Right renal cortex interstitium (tissue), 3 donors: ENCODE measurements around the gene PCGF3. TPM values are rescaled to one million over a fixed set of nuclear protein-coding genes. Genes with fewer than 3 reads are reported as not detected.
"Not testable (repeated sequence)": the region's sequence is repeated elsewhere in the genome, so short reads cannot be mapped to it uniquely, and the experiment has no call there.

Source experiments
- DNase-seq, 3 donors: peaks; one replicate each; pipeline ENCODE4 v3.0.0-alpha.2; 2013; ENCODE audit warnings: low read depth in 3 of 3, low spot score in 2 of 3
- polyA plus RNA-seq, 3 donors: library from polyadenylated mRNA; unstranded; fragments of 120-200 nt; gene quantifications; one replicate each; pipeline ENCODE4 v1.2.1, GENCODE V29; 2013; ENCODE audit not compliant: insufficient read length in 3 of 3

PCGF3 gene
- polyA plus RNA-seq, 3 donors: 53.7 to 67.6 (median 67.0) TPM

DNA sequence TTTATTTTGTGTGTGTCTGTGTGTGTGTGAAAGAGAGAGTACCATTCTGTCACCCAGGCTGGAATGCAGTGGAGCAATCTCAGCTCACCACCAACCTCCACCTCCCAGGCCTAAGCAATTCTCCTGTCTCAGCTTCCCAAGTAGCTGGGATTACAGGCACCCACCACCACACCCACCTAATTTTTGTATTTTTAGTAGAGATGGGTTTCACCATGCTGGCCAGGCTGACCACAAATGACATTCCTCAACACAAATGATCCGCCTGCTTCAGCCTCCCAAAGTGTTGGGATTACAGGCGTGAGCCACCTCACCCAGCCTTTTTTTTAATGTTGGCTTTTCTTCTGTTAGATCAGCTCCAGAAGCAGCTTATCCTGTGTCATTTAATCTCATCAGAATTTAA is 69.9 kb downstream of the PCGF3 start:
- DNase-seq: not testable (repeated sequence)

DNA sequence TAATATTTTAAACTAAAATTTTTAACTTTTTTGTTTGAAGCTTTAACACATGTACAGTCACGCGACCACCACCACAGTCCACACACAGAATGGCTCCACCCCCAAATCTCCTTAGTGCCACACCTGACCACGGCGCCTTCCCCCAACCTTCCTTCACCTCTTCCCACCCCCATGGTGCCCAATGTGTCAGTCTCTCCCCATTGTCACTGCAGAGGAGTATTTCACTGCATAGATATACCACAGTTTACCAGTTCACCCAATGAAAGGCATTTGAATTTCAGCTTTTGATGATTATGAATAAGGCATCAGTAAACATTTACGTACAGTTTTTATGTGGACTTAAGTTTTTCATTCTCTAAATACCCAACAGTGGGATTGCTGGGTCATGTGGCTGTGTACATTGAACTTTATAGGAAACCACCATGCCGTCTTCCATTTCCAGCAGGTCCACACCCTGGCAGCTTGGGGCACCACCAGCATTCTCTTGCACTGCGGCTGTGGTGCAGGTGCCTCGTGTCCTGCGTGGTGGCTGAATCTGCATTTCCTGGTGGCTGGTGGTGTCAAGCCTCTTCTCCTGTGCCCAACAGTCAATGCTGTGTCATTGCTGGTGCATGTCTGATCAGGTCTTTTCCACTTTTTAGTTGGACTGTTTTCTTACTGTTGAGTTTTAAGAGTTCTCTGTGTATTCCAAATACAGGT is 71.3 kb downstream of the PCGF3 start:
- no peak for DNase-seq

DNA sequence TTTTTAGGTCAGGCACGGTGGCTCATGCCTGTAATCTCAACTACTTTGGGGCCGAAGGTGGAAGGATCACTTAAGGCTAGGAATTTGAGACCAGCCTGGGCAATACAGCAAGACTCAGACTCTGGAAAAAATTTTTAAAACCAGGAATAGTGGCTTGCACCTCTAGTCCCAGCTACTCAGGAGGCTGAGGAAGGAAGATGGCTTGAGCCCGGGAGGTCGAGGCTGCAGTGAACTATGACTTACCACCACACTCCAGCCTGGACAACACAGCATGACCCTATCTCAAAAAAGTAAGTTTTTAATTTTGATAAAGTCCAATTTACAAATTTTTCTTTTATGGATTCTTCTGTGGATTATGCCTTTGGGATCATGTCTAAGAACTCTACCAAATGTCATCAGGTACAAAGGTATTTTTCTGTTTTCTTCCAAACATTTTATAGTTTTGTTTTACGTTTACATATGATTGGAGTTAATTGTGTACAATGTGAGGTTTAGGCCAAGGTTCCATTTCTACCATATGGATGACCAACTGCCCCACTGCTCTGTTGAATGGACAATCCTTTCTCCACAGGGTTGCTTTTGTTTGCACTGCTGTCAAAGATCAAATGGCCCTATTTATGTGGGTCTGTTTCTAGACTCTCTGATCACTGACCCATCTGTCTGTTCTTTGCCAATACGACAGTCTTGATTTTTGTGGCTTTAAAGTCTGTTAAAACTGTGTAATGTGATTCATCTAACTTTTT is 72.1 kb downstream of the PCGF3 start:
- no peak for DNase-seq

DNA sequence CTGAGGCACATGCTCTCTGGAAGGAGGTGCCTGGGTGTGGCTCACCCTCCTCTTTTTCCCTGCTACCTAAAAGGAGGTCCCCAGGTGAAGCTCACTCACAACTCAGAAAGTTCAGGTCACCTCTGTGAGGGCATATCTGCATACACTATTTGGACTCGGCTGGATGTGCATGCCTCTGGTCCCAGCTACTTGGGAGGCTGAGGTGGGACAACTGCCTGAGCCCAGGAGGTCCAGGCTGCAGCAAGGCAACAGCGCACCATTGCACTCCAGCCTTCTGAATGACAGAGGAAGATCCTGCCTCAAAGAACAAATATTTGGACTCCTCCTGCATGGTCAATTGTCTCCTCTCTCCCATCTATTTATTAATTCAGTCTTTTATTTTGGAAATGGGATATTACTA is 73.9 kb downstream of the PCGF3 start:
- DNase-seq: no peak

DNA sequence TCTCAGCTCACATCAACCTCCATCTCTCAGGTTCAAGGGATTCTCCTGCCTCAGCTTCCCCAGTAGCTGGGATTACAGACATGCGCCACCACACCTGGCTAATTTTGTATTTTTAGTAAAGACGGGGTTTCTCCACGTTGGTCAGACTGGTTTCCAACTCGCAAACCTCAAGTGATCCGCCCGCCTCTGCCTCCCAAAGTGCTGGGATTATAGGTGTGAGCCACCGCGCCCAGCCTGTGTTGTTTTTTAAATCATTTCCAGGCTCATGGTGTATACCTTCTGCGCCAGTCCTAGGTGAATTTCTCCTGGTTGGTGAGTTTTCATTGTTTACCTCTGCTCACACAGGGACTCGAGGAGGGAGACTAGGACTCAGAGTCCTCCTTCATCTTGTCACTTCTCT is 74.6 kb downstream of the PCGF3 start:
- DNase-seq: not testable (repeated sequence)

DNA sequence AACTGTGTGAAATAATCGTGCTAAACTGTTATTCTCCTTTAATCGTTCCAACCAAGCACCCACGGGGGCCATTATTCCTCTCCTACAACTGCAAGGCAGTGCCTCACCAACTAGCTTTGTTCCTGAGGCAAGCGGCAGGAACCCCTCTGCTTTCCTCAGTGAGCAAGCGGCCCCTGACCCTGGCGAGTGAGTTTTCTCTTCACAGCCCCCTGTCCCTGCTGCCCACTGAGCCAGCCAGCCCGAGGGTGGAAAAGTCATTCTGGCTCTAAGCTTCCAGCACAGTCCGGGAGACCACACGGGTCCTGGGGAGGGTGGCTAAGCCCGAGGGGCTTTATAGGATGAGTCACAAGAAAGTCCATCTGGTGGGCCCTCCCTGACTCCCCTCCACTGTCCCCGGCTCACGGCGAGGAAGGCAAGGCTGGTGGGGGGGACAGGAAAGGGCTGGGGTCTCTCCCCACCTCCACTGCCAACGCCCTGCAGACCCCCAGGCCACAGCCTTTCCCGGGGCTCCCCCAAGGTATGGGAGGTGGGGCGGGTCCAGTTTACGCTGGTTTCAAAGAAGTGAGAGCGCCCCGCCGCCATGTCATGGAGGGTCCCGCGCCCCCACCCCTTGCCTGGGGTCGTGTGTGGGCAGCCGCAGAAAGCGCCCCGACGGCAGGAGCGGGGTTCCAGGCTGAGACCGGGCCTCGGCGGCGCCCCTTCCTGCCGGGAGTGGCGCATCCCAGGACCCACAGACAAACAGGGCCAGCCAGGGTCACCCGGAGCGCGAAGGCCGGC is 75.3 kb downstream of the PCGF3 start:
- DNase-seq: no peak

DNA sequence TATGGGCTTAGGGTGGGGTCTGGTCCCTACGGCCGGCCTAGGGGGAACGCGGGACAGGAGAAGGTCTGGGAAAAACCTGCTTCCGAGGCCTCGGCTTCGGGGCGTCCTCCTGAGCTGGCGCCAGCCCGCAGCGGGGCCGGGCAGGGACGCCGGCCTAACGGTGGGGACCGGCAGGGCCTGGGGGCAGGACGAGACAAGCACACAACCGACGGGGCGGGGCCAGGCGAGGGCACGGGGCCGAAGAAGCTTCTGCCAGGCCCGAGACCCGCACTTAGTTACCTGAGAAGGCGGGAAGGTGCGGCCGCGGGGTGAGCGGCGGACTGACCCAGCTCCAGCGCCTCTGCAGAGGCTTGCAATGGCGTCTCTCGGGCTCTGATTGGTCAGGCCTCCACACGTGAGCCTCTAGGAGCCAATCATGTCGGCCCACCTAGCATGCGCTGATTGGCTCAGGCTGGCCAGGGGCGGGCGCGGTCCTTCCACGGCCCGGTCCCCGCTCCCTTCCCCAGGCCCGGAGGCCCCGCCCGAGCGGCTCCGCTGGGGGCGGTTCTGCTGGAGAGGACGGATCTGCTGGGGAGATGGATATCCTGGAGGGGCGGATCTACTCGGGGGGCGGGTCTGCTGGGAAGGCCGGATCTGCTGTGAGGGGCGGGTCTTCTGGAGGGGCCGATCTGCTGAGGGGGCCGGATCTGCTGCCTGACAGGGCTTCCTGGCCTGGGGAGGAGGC is 76.0 kb downstream of the PCGF3 start:
- DNase-seq: peak; percentile 94 to 98 (median 97)

DNA sequence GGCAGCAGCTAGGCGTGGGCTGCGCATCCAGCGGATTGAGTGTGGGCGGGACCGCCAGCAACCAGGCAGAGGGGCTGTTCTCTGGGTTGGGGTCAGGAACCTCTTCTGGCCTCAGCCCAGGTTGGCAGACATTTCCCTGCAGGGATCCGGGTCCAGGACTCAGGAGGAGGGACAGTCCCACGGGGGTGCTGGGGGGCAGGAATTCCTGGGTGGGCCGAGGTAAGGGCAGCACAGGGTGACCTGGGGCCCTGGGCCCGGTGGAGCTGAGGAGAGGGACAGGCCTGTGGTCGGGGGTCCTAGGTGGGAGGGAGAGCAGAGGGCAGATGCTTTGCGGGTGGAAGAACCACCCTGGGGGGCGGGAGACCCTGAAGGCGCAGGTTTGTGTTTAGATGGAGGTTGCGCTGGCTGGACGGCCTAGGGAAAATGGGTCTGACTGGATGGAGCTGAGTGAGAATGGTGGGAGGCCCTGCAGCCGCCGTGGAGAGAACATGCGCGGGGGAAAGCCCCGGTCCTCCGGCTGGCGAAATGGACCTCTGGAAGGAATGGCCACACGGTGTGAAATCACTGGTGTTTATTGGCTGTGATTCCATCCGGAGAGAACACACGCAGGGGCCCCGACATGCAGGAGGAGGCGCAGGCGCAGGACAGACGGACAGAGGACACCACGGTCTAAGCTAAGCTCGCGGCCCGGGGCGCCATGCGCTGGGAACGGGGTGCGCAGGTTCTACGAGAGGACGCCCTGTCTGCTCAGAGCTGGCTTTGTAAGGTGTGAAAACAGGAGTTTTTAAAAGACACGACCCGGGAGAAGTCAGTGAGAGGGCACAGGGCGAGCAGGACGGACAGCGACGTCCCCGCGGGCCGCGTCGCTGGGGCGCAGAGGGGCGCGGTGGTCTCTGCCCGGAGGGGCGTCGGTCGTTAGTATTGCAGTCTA is 79.0 kb downstream of the PCGF3 start:
- no peak for DNase-seq

DNA sequence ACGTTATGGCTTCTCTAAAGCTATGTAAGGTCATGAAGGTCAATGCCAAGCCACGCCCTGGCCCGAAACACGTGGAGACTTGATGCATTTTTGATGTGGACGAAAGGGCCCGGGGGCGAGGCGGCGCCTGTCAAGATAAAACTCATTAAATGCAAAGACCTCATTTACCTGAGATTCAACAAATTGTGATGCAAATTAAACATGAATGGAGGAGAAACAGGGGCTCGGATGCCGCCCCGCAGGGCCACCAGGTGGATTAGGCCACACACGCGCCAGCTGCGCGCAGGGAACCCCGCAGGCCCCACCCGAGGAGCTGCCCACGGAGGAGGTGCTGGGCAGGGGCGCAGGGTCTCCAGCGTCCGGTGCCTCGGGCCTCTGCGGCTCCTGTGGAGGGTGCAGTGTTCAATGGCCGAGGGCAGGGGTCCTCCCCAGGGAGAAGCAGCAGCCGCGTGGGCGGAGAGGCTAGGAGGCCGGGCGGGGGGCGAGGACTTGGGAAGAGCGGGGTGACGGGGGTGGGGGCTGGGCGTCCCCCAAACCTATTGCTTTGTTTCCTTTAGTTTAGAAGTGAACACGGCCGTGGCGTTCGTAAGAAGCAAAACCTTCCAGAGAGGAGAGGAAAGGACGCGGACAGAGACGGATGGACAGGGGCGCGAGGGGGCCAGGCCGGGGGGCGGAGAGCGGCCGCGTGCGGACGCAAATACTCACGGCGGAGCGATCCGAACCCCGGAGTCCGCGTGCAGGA is 79.9 kb downstream of the PCGF3 start:
- no peak for DNase-seq

DNA sequence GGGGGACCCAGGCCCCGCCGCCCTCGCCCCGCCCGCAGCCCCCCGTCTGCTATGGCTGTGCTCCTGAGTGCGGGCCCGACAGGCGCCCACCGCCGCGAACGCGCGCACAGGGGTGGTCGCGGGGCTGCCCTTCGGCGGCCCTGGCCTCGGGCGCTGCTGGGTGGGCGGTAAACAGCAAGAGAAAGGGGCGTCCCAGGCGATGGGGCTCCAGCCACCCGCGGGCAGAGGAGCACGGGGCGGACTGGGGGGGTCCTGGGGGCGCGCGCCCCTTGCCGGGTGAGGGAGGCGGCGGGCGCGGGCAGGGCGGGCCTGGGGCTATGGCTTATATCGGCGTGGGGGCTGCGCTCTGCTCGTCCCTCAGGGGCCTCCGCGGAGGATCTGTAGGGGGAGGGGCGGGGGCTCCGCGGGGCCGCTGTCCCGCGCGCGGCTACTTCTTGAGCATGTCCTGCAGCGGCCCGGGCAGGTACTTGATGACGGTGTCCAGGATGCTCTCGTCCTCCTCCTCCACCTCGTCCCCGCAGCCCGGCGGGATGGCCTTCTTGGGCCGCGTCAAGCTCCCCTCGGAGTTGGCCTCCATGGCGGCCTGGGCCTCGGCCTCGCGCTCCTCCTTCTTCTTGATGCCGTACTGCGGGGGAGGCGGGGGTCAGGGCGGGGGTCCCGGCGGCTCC is 80.6 kb downstream of the PCGF3 start:
- DNase-seq: no peak

DNA sequence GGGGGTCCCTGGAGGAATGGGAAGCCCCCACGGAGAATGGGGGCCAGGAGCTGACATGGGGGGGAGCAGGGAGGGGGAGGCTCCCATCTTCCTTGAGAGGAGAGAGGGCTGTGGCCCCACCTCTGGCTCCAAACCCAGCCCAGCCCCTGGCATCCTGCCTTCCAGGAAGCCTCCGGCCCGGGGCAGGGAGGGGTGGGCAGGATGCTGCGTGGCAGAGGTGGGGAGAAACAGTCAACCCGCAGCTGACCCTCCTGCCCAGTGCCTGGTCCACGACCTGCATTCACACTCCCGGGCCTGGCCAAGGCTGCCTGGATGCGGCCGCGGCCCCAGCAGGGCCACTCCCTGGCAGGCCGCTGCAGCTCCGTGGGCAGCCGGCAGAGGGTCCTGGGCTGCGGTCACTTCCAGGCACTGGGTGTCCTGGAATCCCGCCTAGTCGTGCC is 81.2 kb downstream of the PCGF3 start:
- no peak for DNase-seq

DNA sequence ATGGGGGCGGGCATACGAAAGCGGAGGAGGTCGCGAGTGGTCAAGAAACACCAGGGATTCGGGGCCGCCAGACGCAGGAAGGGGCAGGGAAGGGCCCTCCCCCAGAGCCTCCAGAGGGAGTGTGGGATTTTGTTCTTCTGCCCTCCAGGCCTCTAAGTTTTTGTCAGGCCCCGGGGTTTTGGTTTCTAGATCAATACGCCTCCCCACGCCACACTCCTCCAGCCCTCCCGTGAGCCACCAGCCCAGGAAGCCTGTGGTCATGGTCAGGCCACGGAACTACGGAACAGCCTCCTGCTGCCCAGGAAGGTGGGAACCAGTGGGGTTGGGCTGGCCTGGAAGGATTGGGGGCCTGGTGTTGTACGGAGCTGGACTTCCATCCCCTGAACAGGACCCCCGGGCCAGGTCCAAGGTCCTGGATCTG is 81.9 kb downstream of the PCGF3 start:
- DNase-seq: no peak

DNA sequence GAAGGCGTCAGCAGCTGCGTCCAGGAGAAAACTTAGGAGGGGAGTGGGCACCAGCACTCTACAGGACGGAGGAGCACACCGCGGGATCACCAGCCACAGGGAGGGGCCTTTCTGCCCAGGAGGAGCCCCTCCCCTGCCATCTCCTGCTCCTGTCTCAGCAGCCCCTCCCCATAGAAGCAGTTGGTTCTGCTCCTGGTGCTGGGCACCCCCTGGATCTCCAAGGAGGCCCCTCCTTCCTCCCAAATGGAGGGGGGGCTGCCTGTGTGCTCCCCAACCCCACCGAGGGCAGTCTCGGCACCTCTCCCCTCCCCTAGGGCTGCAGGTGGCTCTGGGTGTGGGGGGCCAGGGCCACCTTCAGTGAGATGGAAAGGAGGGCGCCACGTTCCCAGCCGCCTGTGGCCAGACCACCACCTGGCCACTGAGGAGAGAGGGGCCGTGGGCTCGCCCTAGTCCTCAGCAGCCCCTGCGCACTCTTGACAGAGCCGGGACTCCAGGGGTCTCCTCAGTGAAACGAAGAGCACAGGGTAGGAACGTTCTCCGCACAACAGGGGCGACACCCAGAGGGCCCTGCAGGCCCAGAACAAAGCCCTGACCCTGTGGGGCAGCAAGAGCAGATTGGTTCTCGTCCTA is 82.5 kb downstream of the PCGF3 start:
- DNase-seq: no peak

DNA sequence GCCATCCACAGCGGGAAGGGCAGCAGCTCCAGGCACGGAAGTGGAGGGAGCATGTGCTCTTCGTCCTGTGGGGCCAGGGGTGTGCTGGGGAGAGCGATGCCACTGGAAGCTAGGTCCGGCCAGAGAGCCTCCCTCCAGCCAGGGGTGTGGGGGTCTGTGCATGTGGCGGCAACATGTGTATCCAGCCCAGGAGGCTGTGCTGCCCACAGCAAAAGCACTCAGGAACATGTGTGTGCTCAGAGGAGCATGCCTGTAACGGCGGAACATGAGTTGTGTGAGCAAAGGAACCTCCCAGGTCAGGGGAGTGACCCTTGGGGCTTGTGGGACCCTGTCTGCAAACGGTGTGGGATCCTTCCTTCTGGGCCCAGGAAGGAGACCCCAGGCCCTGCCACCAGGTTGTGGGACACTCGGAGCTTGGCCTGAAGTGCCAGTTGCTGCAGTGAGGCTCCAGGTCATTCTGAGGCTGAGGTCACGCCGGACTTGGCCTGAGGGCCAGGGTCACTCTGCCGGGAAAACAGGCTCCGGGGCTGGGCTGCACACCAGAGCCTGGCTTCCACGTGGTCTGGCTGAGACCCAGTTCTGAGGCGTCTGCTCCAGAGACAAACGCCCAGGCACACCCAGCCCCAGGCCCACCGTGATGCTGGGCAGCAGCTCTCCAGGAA is 83.1 kb downstream of the PCGF3 start:
- no peak for DNase-seq

DNA sequence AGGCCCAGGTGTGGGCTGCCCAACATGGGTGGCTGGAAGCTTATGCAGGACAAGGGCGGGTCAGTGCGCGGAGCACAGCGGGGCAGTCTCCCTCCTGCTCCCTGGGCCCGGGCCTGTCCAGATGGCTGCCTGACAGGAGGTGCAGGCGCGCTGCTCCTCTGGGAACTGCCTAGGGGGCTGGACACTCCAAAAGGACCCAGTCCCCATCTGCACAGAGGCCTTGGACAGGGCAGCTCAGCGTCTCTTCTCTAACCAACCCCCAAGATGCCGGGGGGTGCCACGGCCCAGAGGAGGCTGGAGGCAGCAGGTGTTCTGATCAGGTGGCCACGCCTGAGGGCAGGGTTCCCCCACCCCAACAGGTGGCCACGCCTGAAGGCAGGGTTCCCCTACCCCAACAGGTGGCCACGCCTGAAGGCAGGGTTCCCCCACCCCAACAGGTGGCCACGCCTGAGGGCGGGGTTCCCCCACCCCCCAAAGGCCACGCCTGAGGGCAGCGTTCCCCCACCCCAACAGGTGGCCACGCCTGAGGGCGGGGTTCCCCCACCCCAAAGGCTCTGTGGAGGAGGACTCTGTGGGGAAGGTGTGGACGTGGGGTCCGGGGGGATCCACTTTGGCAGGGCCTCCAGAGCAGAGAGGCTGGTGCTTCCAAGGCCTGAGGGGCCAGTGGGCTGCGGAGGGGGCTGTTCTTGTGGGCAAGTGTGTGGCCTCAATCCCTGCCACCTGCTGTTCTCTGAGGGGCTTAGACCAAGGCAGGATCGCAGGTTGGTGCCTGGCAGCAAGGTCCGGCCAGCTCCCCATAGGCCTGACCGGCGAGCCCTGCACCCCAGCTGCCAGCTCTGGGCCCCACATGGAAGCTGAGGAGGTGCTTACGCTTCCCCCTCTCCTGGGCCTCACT is 84.2 kb downstream of the PCGF3 start:
- no peak for DNase-seq

DNA sequence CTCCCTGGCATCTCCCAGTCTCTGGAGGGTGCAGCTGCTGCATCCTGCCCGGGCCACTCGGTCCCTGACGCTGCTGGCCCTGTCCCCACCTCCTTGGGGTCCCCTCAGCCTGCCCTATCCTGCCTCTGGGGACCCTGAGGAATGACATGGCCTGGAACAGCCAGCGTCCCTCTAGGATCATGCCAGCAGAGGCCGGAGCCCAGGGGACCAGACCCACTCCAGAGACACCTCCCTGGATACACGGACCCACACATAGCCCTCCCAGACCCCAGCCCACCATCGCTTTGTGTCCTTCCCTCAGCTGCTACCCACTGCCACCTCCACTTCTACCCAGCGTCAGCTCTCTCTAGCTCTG is 84.8 kb downstream of the PCGF3 start:
- no peak for DNase-seq
